H7 (cell line): ENCODE data around the gene PCDHGA12. TPM values are rescaled to one million over a fixed set of nuclear protein-coding genes. Genes with fewer than 3 reads are reported as not detected.
"Not testable (repeated sequence)": the region's sequence is repeated elsewhere in the genome, so short reads cannot be mapped to it uniquely, and the experiment has no call there.

ENCODE experiments used
- DNase-seq: peaks from one replicate; pipeline ENCODE4 v3.0.0; 2012
- H3K27me3 ChIP-seq: 2 replicates; pipeline ENCODE4 v1.6.0; 2011; ENCODE audit warnings: mild to moderate bottlenecking, low read length; ENCODE audit not compliant: control insufficient read depth, insufficient read depth
- H3K36me3 ChIP-seq: replicated peaks from 2 replicates; pipeline ENCODE4 v1.5.1; 2011; ENCODE audit warnings: low read length; ENCODE audit not compliant: control insufficient read depth, insufficient read depth
- H3K4me3 ChIP-seq: 2 replicates; pipeline ENCODE4 v1.5.1; 2011; ENCODE audit warnings: low read depth, mild to moderate bottlenecking, control low read depth, low read length, moderate library complexity; ENCODE audit not compliant: insufficient read depth
- total RNA-seq: library from RNA; depleted of rRNA; stranded (reverse); fragments of >200 nt; shearing (Covaris generic); gene quantifications from 2 replicates; pipeline ENCODE4 v1.2.3, GENCODE V29; 2014

PCDHGA12 gene
- total RNA-seq, 1 experiment from 2014 or later = 0.10 TPM

DNA sequence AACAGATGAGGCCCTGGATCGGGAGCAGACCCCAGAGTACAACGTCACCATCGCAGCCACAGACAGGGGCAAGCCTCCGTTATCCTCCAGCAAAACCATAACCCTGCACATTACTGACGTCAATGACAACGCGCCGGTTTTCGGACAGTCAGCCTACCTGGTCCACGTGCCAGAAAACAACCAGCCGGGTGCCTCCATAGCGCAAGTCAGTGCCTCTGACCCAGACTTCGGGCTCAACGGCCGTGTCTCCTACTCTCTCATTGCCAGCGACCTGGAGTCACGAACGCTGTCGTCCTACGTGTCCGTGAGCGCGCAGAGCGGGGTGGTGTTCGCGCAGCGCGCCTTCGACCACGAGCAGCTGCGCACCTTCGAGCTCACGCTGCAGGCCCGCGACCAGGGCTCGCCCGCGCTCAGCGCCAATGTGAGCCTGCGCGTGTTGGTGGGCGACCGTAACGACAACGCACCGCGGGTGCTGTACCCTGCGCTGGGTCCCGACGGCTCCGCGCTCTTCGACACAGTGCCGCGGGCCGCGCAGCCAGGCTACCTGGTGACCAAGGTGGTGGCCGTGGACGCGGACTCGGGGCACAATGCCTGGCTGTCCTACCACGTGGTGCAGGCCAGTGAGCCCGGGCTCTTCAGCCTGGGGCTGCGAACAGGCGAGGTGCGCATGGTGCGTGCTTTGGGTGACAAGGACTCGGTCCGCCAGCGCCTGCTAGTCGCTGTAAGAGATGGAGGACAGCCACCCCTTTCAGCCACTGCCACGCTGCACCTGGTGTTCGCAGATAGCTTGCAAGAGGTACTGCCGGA lies 11.0 kb upstream of the PCDHGA12 start:
- Histone ChIP-seq H3K27me3 (peaks cover 11% of the 10 kb centered on the region), H3K4me3 (no peak overlapping the region), H3K36me3 (no peaks in the 10 kb centered on the region)
- DNase-seq = no peak

DNA sequence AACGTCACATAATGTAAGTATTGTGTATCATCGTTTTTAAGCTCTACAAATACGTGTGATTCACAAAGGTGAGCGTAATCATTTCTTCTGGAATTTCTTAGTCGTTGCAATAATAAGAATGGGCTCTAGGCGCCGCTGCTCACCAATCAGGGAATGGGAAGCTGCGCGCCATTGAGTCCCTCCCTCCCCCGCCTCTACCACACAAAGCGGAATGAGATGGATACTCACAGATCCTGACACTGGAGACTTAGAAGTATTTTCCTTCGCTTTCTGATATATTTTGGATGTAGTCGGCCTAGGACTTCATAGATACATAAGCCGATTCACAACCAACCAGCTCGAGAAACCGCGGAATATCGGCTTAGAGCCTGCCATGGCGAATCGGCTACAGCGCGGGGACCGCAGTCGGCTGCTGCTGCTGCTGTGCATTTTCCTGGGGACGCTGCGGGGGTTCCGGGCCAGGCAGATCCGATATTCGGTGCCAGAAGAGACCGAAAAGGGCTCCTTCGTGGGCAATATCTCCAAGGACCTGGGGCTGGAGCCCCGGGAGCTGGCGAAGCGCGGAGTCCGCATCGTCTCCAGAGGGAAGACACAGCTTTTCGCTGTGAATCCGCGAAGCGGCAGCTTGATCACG lies 9.3 kb upstream of the PCDHGA12 start, which contains the start of gene PCDHGA11:
TSS of gene PCDHGA11 (plus strand) at position 197 of the 634 bp plus-strand sequence. CDS start at position 374, 177 bp downstream.
- peak within 1 kb of the TSS; percentile 39; the same call in 1 of the 2 replicates for H3K4me3 ChIP-seq
- peaks cover 11% of the 10 kb centered on the region for H3K27me3 ChIP-seq
- DNase-seq = peak; percentile 81
- no peaks in the 10 kb centered on the region for H3K36me3 ChIP-seq

GRCh38 chr5:141421489-141421855 lies 8.8 kb upstream of the PCDHGA12 start:
- DNase-seq = no peak
- Histone ChIP-seq H3K36me3 (no peaks in the 10 kb centered on the region), H3K27me3 (peaks cover 11% of the 10 kb centered on the region), H3K4me3 (peak overlapping the region; percentile 39; the same call in 1 of the 2 replicates)

DNA sequence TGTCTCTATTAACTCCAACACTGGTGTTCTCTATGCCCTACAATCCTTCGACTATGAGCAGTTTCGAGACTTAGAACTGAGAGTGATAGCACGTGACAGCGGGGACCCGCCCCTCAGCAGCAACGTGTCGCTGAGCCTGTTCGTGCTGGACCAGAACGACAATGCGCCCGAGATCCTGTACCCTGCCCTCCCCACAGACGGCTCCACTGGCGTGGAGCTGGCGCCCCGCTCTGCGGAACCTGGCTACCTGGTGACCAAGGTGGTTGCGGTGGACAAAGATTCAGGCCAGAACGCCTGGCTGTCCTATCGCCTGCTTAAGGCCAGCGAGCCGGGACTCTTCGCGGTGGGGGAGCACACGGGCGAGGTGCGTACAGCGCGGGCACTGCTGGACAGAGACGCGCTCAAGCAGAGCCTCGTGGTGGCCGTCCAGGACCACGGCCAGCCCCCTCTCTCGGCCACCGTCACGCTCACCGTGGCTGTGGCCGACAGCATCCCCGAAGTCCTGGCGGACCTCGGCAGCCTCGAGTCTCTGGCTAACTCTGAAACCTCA lies 7.5 kb upstream of the PCDHGA12 start:
- H3K36me3 ChIP-seq = no peaks in the 10 kb centered on the region
- no peak for DNase-seq
- peaks cover 11% of the 10 kb centered on the region for H3K27me3 ChIP-seq
- no peak overlapping the region for H3K4me3 ChIP-seq

- H3K36me3 ChIP-seq = no peaks in the 10 kb centered on the region
- DNase-seq = no peak
- H3K27me3 ChIP-seq = no peaks in the 10 kb centered on the region
- no peak overlapping the region for H3K4me3 ChIP-seq
These were observed 2.4 kb upstream of the PCDHGA12 start for GRCh38 chr5:141427783-141428426.

DNA sequence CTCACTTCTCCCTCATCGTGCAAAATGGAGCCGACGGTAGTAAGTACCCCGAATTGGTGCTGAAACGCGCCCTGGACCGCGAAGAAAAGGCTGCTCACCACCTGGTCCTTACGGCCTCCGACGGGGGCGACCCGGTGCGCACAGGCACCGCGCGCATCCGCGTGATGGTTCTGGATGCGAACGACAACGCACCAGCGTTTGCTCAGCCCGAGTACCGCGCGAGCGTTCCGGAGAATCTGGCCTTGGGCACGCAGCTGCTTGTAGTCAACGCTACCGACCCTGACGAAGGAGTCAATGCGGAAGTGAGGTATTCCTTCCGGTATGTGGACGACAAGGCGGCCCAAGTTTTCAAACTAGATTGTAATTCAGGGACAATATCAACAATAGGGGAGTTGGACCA lies 979 bp downstream of the PCDHGA12 start:
- Histone ChIP-seq H3K36me3 (no peaks in the 10 kb centered on the region), H3K4me3 (no peak overlapping the region), H3K27me3 (no peaks in the 10 kb centered on the region)
- no peak for DNase-seq

- not testable (repeated sequence) for H3K4me3 ChIP-seq, DNase-seq, H3K27me3 ChIP-seq, H3K36me3 ChIP-seq
These were observed 2.0 kb downstream of the PCDHGA12 start for GRCh38 chr5:141432308-141432707.

GRCh38 chr5:141432726-141433125 lies 2.4 kb downstream of the PCDHGA12 start:
- not testable (repeated sequence) for H3K27me3 ChIP-seq, DNase-seq, H3K36me3 ChIP-seq, H3K4me3 ChIP-seq

DNA sequence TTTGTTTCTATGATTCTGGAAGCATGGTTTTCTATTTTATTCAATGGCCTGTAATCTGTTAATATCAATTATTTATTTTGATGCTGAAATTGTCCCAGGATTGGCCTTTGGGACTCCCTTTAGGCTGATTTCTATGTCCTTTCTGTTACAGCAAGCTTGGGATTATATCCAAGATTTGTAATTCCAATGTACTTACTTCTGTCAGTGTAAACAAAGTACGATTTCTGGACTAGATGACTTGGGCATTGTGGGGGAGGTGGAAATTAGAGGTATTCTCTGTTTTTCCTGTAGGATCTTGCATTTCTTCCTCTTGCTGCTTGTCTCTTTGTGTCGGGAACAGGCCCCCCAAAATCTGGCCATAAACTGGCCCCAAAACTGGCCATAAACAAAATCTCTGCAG lies 3.7 kb downstream of the PCDHGA12 start:
- no peak overlapping the region for H3K4me3 ChIP-seq
- no peaks in the 10 kb centered on the region for H3K27me3 ChIP-seq
- H3K36me3 ChIP-seq = no peaks in the 10 kb centered on the region
- DNase-seq = no peak

DNA sequence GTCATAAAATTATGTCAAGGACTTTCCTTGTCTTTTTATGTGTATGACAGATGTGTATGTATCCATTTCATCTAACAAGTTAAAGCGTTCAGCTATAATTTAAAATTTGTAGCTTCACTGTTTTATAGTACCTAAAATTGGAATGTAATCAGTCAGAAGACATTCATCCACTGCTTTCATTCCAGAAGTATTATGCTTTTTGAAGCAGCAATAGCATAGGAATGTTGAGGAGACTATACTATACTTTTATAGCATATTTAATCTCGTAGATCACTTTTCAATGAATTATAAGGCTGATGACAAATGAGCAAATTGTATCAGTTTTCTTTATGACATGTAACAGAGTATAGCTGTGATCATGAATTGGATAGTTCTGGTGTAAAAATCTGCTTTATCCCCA lies 6.9 kb downstream of the PCDHGA12 start:
- Histone ChIP-seq H3K27me3 (no peaks in the 10 kb centered on the region), H3K4me3 (no peak overlapping the region), H3K36me3 (no peaks in the 10 kb centered on the region)
- DNase-seq = no peak

DNA sequence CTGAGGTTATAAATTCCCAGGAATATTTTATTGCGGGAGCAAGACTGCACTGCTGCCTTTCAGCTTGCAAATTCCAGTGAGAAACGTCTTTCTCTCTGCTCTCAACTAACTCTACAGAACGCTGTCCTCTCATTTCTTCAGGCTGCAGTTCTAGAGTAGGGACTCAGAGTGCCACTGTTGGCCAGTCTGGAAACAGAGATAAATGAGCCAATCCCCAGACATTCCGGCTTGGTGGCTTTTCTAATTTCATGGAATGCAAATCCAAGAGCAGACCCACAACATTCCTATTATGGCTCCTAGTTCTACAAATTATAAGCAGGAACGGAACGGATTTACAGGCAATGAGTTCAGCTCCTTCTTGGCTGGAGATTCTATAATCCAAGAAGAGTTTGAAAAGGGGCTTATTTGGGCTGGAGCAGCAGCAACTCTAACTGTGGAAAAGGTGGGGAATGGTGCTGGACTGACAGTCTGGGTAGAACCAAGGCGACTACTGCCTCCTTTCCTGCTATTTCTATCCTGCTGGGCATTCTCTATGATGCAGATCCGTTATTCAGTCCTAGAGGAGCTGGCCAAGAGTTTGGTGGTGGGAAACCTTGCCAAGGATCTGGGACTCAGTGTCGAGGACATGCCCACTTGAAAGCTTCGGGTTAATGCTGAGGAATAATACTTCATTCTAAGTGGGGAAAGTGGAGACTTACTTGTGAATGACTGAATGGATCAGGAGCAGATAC lies 9.3 kb downstream of the PCDHGA12 start:
- Histone ChIP-seq H3K27me3 (no peaks in the 10 kb centered on the region), H3K36me3 (no peaks in the 10 kb centered on the region), H3K4me3 (no peak overlapping the region)
- DNase-seq = peak; percentile 34

DNA sequence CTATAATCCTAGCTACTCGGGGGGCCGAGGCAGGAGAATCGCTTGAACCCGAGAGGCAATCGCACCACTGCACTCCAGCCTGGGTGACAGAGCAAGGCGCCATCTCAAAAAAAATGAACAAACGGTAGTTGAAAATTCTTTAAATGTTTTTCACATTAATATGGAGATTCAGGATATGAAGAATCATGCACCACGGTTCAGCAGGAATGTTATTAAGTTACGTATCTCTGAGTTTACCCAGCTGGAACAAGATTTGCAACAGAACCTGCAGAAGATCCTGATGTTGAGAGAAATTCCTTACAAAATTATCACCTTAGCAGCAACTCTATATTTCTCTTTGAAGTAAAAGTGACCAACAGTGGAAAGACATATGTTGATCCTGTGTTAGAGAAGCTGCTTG lies 10.0 kb downstream of the PCDHGA12 start:
- Histone ChIP-seq H3K36me3 (no peaks in the 10 kb centered on the region), H3K27me3 (no peaks in the 10 kb centered on the region), H3K4me3 (no peak overlapping the region)
- DNase-seq = no peak

- Histone ChIP-seq H3K4me3 (no peak overlapping the region), H3K36me3 (no peaks in the 10 kb centered on the region), H3K27me3 (no peaks in the 10 kb centered on the region)
- no peak for DNase-seq
These were observed 11.4 kb downstream of the PCDHGA12 start for GRCh38 chr5:141441571-141442170.

- Histone ChIP-seq H3K4me3 (no peak overlapping the region), H3K27me3 (no peaks in the 10 kb centered on the region), H3K36me3 (no peaks in the 10 kb centered on the region)
- DNase-seq = no peak
These were observed 35.0 kb downstream of the PCDHGA12 start for GRCh38 chr5:141465351-141465750.
